Hepatocyte (in vitro differentiated cells): ENCODE data around the gene TBC1D13.

Source experiments
- CTCF ChIP-seq: fragments of 200-600 bp; sonication (generic); IDR thresholded peaks from 2 replicates; pipeline ENCODE4 v1.5.1; 2016; ENCODE audit warnings: antibody characterized with exemption, mild to moderate bottlenecking; ENCODE audit not compliant: poor library complexity
- EZH2 ChIP-seq: fragments of 200-600 bp; sonication (generic); IDR thresholded peaks from 2 replicates; pipeline ENCODE4 v1.6.1; 2016; ENCODE audit warnings: antibody characterized with exemption, mild to moderate bottlenecking, borderline replicate concordance
- EZH2phosphoT487 ChIP-seq: fragments of 200-600 bp; sonication (generic); IDR thresholded peaks from one replicate; pipeline ENCODE4 v1.6.1; 2018; ENCODE audit warnings: antibody characterized with exemption, mild to moderate bottlenecking, low read depth, moderate library complexity; ENCODE audit not compliant: unreplicated experiment, severe bottlenecking

GRCh38 chr9:128825923-128826700 lies 39.1 kb downstream of the TBC1D13 start:
- no peak for TF ChIP-seq CTCF
- no peak for TF ChIP-seq EZH2phosphoT487
- no peak for TF ChIP-seq EZH2
